Uterine smooth muscle cell (primary cell): ENCODE data around the gene ITGA6. TPM values are rescaled to one million over a fixed set of nuclear protein-coding genes. Genes with fewer than 3 reads are reported as not detected.

Experiments
- total RNA-seq: library from RNA; depleted of rRNA; stranded (reverse); fragments of >200 nt; gene quantifications from 2 replicates; pipeline ENCODE4 v1.2.3, GENCODE V29; 2014

Gene ITGA6
- 149 and 263 TPM in 2 replicates for total RNA-seq

DNA sequence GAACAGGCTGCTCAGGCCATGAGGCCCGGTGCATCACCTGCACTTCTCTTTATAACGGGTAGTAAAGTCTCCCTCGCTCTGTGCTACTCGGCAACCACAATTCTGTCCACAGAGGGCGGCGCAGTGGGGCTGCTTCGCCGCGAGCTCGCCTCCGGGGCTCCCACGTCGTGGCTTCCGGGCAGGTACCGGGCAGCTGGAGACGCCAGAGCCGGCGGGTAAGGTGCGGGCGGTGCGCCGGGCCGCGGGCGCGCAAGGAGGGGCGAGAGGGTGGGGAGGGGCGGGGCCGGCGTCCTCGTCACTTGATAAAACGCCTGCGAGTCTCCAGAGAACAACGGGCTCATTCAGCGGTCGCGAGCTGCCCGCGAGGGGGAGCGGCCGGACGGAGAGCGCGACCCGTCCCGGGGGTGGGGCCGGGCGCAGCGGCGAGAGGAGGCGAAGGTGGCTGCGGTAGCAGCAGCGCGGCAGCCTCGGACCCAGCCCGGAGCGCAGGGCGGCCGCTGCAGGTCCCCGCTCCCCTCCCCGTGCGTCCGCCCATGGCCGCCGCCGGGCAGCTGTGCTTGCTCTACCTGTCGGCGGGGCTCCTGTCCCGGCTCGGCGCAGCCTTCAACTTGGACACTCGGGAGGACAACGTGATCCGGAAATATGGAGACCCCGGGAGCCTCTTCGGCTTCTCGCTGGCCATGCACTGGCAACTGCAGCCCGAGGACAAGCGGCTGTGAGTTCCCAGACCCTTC is at the start of gene ITGA6:
ITGA6 (plus strand) TSS at position 331 of the 734 bp plus-strand sequence.

Other genes with a start within 250 kb of the ITGA6 start
- 25.9 and 26.4 TPM in 2 replicates for gene PDK1, start 128.5 kb downstream of the ITGA6 start, total RNA-seq